Vagina (tissue), 2 donors: Measurements from ENCODE around the gene GATA2.

ENCODE experiments used
- CTCF ChIP-seq, 3 experiments: fragments of 450-650 bp in 2 of 3; fragments of 200-600 bp in 1 of 3; sonication (generic) in 1 of 3; IDR thresholded peaks; one replicate each; pipeline ENCODE4 v1.5.1; 2017 to 2019; ENCODE audit warnings: antibody characterized with exemption in 3 of 3, mild to moderate bottlenecking in 2 of 3, moderate library complexity in 2 of 3
- POLR2AphosphoS5 ChIP-seq, 2 donors: sonication (generic); formaldehyde crosslinking; IDR thresholded peaks; one replicate each; pipeline ENCODE4 v1.9.0; 2017; ENCODE audit warnings: antibody characterized with exemption in 2 of 2, mild to moderate bottlenecking in 2 of 2, low read depth in 1 of 2; ENCODE audit not compliant: insufficient read depth in 1 of 2

GRCh38 chr3:128438488-128439072 is 54.4 kb downstream of the GATA2 start:
- no peak for TF ChIP-seq CTCF (IDR thresholded peaks at IDR 0.05)
- no peak for TF ChIP-seq POLR2AphosphoS5 (IDR thresholded peaks at IDR 0.05; ENCODE audit: insufficient read depth in 1 of 2, low read depth in 1 of 2)
